Spleen (tissue), 11 donors: ENCODE measurements around the gene CMSS1. TPM values are rescaled to one million over a fixed set of nuclear protein-coding genes. Genes with fewer than 3 reads are reported as not detected.

Source experiments
- DNase-seq: peaks from one replicate; pipeline ENCODE4 v3.0.0-alpha.2; 2020
- H3K27ac ChIP-seq, 8 donors: fragments of 200-600 bp; sonication (generic) in 7 of 8; 1 replicate in 4 of 8; 2 replicates in 4 of 8; pipeline versions ENCODE4 v1.5.0 to v1.8.0; 2016 to 2021; ENCODE audit warnings: inconsistent platforms in 4 of 8, mild to moderate bottlenecking in 4 of 8, moderate library complexity in 1 of 8
- H3K27me3 ChIP-seq, 7 donors: fragments of 200-600 bp; sonication (generic) in 6 of 7; replicated peaks in 1 of 7; 1 replicate in 4 of 7; 2 replicates in 3 of 7; pipeline versions ENCODE4 v1.5.0 to v1.8.0; 2016 to 2021; ENCODE audit warnings: inconsistent platforms in 3 of 7, mild to moderate bottlenecking in 1 of 7
- H3K36me3 ChIP-seq, 6 donors: fragments of 200-600 bp; sonication (generic) in 5 of 6; 1 replicate in 4 of 6; 2 replicates in 2 of 6; pipeline versions ENCODE4 v1.5.0 to v1.8.0; 2016 to 2021; ENCODE audit warnings: inconsistent platforms in 2 of 6
- H3K4me1 ChIP-seq, 6 donors: fragments of 200-600 bp; sonication (generic) in 5 of 6; 1 replicate in 3 of 6; 2 replicates in 3 of 6; pipeline versions ENCODE4 v1.5.0 to v1.8.0; 2016 to 2021; ENCODE audit warnings: inconsistent platforms in 3 of 6
- H3K4me3 ChIP-seq, 8 donors: fragments of 200-600 bp; sonication (generic) in 7 of 8; 1 replicate in 4 of 8; 2 replicates in 4 of 8; pipeline versions ENCODE4 v1.5.0 to v1.8.0; 2016 to 2021; ENCODE audit warnings: inconsistent platforms in 4 of 8, mild to moderate bottlenecking in 4 of 8, moderate library complexity in 2 of 8
- H3K9me3 ChIP-seq, 8 donors: fragments of 200-600 bp; sonication (generic) in 7 of 8; 1 replicate in 4 of 8; 2 replicates in 4 of 8; pipeline versions ENCODE4 v1.5.0 to v1.8.0; 2016 to 2021; ENCODE audit warnings: inconsistent platforms in 4 of 8
- POLR2A ChIP-seq, 3 donors: fragments of 450-650 bp; IDR thresholded peaks; one replicate each; pipeline ENCODE4 v1.5.1; 2017; ENCODE audit warnings: antibody characterized with exemption in 3 of 3, mild to moderate bottlenecking in 1 of 3
- POLR2AphosphoS5 ChIP-seq, 3 donors: sonication (generic); formaldehyde crosslinking; IDR thresholded peaks; one replicate each; pipeline ENCODE4 v1.5.1; 2017; ENCODE audit warnings: antibody characterized with exemption in 3 of 3
- WGBS, 5 donors: extraction: QIAGEN DNeasy Blood & Tissue Kit in 3 of 5; methylation state at CpG; one replicate each; pipeline versions ENCODE4 v1.1.5 to v1.1.7; 2013 to 2018; 5-methylcytosine and 5-hydroxymethylcytosine counted together
- intact Hi-C: fragments of 100-400 bp; cut with DNase I; formaldehyde crosslinking; loops from one replicate; pipeline ENCODE4 v1.15.0; 2023; ENCODE audit warnings: low total_unique reads
- polyA plus RNA-seq, 3 donors: library from polyadenylated mRNA; stranded (reverse); fragments of 200-250 nt; gene quantifications; one replicate each; pipeline ENCODE4 v1.2.1, GENCODE V29; 2013
- total RNA-seq, 7 donors: library from RNA; depleted of rRNA in 3 of 7; stranded (reverse); fragments of >200 nt in 3 of 7; fragmentation: NEBNext Ultra II Directional in 4 of 7; extraction: Animal tissue kit (Norgen Biotek cat#: 25700) in 4 of 7; gene quantifications; one replicate each; pipeline versions ENCODE4 v1.1.0 to v1.2.1, GENCODE V29; 2016 to 2021
- TF ChIP-seq, protein P1 (sequence below), 11 experiments: fragments of 200-600 bp in 7 of 11; fragments of 450-650 bp in 4 of 11; sonication (generic) in 4 of 11; IDR thresholded peaks in 8 of 11; conservative IDR thresholded peaks in 3 of 11; 1 replicate in 7 of 11; 2 replicates in 4 of 11; pipeline versions ENCODE4 v1.4.0 to v1.8.0; 2016 to 2021; ENCODE audit warnings: antibody characterized with exemption in 11 of 11, inconsistent platforms in 4 of 11, mild to moderate bottlenecking in 1 of 11
- donor health status: healthy with polysubstance abuse.
- donor health status: DM: no; HTN: no; CAD: no; lungs with moderate emphysema.
- donor health status: DM: no; HTN: no; CAD: no.
- donor health status: Bipolar disorder and iron deficiency.
- donor health status: healthy.
- donor health status: DM: no; HTN: no; CAD: no.
- donor health status: DM: yes; HTN: yes; CAD: no.

Gene CMSS1
- total and polyA plus RNA-seq, 10 donors: 6.9 to 30.1 (median 20.0) TPM

GRCh38 chr3:99982650-99983049, 165.0 kb downstream of the CMSS1 start:
- Histone ChIP-seq H3K27ac (no peak overlapping the region), H3K36me3 (no peaks in the 10 kb centered on the region), H3K27me3 (no peaks in the 10 kb centered on the region), H3K4me1 (no peaks in the 10 kb centered on the region), H3K4me3 (no peak overlapping the region), H3K9me3 (no peaks in the 10 kb centered on the region)
- TF ChIP-seq POLR2AphosphoS5 (IDR thresholded peaks at IDR 0.05) (no peak), POLR2A (IDR thresholded peaks at IDR 0.05) (no peak)
- TF ChIP-seq, protein P1, sequence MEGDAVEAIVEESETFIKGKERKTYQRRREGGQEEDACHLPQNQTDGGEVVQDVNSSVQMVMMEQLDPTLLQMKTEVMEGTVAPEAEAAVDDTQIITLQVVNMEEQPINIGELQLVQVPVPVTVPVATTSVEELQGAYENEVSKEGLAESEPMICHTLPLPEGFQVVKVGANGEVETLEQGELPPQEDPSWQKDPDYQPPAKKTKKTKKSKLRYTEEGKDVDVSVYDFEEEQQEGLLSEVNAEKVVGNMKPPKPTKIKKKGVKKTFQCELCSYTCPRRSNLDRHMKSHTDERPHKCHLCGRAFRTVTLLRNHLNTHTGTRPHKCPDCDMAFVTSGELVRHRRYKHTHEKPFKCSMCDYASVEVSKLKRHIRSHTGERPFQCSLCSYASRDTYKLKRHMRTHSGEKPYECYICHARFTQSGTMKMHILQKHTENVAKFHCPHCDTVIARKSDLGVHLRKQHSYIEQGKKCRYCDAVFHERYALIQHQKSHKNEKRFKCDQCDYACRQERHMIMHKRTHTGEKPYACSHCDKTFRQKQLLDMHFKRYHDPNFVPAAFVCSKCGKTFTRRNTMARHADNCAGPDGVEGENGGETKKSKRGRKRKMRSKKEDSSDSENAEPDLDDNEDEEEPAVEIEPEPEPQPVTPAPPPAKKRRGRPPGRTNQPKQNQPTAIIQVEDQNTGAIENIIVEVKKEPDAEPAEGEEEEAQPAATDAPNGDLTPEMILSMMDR (IDR thresholded peaks at IDR 0.05 in 8 of 11, conservative IDR thresholded peaks at IDR 0.05 in 3 of 11): no peak
- intact Hi-C loops: no loop called here
- WGBS, 5 donors: 97 to 98% (median 98%) methylated on average over 2 of the region's 2 CpGs
- DNase-seq: no peak

DNA sequence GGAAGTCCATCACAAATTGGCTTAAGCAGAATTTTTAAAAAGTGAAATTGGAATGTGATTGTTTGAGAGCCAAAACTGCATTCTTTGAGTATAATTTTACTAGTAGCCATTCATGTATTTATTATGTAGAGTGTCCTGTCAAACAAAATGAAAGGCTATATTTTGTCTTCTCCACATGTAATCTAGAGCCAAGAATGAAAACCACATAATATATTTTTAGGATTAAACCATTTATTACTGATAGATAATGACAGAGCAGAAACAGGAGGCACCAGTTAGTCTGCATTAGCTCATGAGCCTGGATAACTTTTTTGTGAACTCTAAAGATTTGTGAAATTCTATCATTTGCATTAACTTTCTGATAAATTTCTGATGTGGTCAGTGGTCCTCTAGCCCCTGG, 166.5 kb downstream of the CMSS1 start:
- H3K27me3 ChIP-seq: no peaks in the 10 kb centered on the region
- H3K9me3 ChIP-seq: no peaks in the 10 kb centered on the region
- no peak overlapping the region for H3K27ac ChIP-seq
- H3K36me3 ChIP-seq: no peaks in the 10 kb centered on the region
- H3K4me1 ChIP-seq: no peaks in the 10 kb centered on the region
- no peak overlapping the region for H3K4me3 ChIP-seq
- TF ChIP-seq POLR2A (IDR thresholded peaks at IDR 0.05): no peak
- intact Hi-C loops: no loop called here
- DNase-seq: no peak

- H3K27ac ChIP-seq: no peak overlapping the region
- no peak for DNase-seq
- H3K9me3 ChIP-seq: no peaks in the 10 kb centered on the region
- no peaks in the 10 kb centered on the region for H3K36me3 ChIP-seq
- 91 to 94% (median 94%) methylated on average over 2 of the region's 2 CpGs for WGBS, 5 donors
- no peaks in the 10 kb centered on the region for H3K27me3 ChIP-seq
- intact Hi-C loops: no loop called here
- H3K4me1 ChIP-seq: no peaks in the 10 kb centered on the region
- H3K4me3 ChIP-seq: no peak overlapping the region
- TF ChIP-seq POLR2A (IDR thresholded peaks at IDR 0.05) (no peak), POLR2AphosphoS5 (IDR thresholded peaks at IDR 0.05) (no peak)
- TF ChIP-seq, protein P1 (IDR thresholded peaks at IDR 0.05 in 8 of 11, conservative IDR thresholded peaks at IDR 0.05 in 3 of 11): no peak
These were observed 167.0 kb downstream of the CMSS1 start for GRCh38 chr3:99984668-99985067.

GRCh38 chr3:99990179-99990578, 172.5 kb downstream of the CMSS1 start:
- intact Hi-C loops: no loop called here
- Histone ChIP-seq H3K4me3 (no peak overlapping the region), H3K4me1 (no peaks in the 10 kb centered on the region), H3K27ac (no peak overlapping the region), H3K27me3 (no peaks in the 10 kb centered on the region), H3K36me3 (no peaks in the 10 kb centered on the region), H3K9me3 (peaks cover 0 to 26% (median 10%) of the 10 kb centered on the region in 8 donors)
- WGBS, 5 donors: 76 to 96% (median 92%) methylated on average over 1 of the region's 1 CpG
- TF ChIP-seq POLR2A (IDR thresholded peaks at IDR 0.05) (no peak), POLR2AphosphoS5 (IDR thresholded peaks at IDR 0.05) (no peak)
- TF ChIP-seq, protein P1 (IDR thresholded peaks at IDR 0.05 in 8 of 11, conservative IDR thresholded peaks at IDR 0.05 in 3 of 11): no peak
- DNase-seq: no peak

GRCh38 chr3:99997293-99997692, 179.6 kb downstream of the CMSS1 start:
- intact Hi-C loops: no loop called here
- peaks cover 0 to 42% (median 17%) of the 10 kb centered on the region in 8 donors for H3K9me3 ChIP-seq
- H3K4me1 ChIP-seq: no peaks in the 10 kb centered on the region
- H3K36me3 ChIP-seq: peaks cover 0 to 6% (median 0%) of the 10 kb centered on the region in 6 donors
- H3K27ac ChIP-seq: no peak overlapping the region
- H3K27me3 ChIP-seq: no peaks in the 10 kb centered on the region
- no peak overlapping the region for H3K4me3 ChIP-seq
- no peak for DNase-seq
- 94 to 99% (median 98%) methylated on average over 2 of the region's 2 CpGs for WGBS, 5 donors
- TF ChIP-seq POLR2AphosphoS5 (IDR thresholded peaks at IDR 0.05): no peak
- TF ChIP-seq POLR2A (IDR thresholded peaks at IDR 0.05): no peak
- TF ChIP-seq, protein P1 (IDR thresholded peaks at IDR 0.05 in 8 of 11, conservative IDR thresholded peaks at IDR 0.05 in 3 of 11): no peak
